Activated CD4-positive, alpha-beta T cell treated with anti-CD3 and anti-CD28 coated beads for 24 hours (primary cell): ENCODE data around the gene HSPG2.

Experiments used
- DNase-seq, 2 donors: peaks; one replicate each; pipeline ENCODE4 v3.0.0-alpha.2; 2020; ENCODE audit warnings: low read depth in 2 of 2

HSPG2 gene

DNA sequence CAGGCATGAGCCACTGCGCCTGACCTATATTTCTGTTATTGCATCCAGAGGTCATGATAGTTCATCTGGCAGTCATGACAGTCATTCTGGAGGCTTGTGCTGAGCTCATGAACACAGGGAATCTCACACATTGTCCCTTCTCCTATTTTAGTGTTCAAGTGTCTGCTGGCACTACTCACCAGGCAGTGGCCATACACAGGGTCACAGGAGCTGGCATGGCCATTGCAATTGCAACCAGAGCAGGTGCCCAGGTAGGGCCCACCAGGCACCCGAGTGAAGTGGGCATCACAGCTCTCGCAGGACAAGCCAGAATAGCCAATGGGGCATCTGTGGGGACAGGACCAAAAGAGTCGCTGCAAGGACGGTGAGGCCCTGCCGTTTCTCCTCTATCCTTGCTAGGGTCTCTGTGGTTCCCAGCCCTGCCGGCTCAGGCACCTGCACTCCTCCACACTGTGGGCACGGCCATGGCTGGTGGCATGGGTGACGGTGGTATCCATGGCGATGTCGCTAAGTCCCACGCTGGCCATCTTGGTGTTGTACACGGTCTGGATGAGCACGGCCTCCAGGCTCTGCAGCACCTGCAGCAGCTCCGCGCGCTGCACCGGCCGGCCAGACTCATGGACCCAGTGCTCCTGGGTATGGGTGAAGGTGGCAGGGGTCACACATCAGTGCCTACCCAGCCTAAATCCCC is 57.0 kb downstream of the HSPG2 start:
- DNase-seq: no peak

DNA sequence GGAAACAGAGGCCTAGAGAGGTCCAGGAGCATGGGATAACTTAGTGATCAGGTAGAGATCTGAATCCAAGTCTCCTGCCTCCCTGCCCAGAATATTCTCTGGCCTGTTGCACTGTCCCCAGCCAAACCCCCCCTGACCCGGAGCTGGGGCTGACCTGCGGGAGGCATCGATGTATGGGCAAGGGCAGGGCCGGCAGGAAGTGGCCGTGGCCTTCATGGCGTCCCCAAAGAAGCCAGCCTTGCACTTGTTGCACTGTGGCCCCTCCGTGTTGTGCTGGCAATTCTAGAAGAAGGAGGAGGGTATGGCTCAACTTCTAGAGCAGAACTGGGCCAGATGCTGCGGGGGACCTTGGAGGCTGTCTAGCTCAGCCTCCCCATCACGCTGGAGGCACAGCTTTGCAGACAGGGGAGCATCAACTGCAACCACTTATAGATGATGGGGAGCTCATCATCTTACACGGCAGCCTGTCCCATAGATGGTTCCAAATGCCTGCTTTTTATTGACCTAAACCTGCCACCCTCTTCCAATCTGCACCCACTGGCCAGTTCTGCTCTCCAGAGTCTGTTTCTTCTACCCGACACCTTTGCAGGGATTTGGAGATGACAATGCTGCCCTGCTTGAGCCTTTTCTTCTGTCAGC is 58.2 kb downstream of the HSPG2 start:
- DNase-seq: no peak

DNA sequence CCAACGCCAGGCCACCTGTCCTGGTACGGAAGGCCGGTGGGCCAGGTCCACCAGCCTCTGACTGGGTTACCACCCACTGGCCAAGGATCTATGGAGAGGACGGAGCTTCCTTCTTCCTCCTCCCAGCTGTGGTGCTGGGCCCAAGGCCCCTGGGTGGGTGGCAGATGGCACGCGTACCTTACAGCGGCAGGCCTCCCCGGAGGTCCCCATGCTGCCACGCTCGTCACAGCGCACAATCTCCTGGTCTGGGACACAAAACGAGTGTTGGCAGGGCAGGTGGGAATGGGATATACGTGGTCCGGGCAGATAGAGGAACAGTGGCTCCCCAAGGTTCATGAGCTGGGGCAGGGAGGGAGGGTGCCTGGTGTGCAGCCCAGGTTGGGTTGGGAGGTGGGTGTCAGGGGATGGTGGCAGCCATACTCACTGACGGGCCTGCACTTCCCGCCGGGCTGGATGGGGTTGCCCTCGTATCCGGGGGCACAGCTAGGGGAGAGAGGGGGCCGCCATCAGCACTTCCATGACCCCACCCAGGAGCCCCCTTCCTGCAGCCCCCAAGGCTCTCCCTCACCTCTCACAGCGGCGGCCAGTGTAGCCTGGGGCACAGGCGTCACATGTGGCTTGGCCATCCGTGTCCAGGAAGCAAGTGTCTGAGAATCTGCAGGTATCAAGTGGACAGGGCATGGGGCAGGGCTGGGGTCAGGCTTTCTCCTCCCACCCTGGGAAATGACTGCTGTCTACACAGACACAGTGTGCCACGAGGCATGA is 58.9 kb downstream of the HSPG2 start:
- DNase-seq: no peak

DNA sequence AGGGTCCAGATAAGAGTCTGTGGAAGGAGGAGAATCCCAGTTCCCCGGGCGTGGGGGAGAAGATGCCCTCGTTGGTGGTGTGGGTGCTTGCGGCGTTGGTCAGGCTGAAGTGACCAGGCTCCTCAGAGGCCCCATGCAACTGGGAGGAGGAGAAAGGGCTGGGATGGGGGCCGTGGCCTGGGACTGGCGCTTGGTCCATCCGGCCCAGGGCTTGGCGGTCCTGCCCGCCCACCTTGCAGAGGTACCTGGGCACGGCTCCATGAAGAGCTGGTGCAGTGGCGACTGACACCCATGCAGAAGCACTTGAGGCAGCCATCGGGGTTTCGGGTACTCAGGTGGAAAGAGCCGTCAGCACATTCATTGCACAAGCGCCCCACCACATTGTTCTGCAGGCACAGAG is 60.8 kb downstream of the HSPG2 start:
- DNase-seq: no peak

DNA sequence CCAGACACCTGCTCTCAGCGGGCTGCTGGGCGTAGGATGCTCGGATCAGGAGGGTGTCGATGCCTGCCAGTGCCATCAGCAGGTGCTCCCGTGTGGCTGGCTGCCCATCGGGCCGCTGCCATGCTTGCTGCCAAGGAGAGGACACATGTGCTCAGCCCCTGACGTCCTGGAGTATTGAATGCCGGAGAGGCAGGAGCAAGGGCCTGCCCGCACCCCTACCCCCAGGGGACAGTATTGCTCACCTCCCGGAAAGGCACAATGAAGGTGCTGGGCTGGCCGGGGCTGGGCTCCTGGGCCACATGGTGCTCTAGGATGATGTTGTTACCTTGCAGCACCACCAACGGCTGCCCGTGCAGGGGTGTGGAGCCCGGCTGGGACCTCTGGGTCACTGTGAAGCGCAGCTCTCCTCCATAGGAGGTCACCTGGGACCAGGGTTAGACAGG is 61.5 kb downstream of the HSPG2 start:
- no peak for DNase-seq

DNA sequence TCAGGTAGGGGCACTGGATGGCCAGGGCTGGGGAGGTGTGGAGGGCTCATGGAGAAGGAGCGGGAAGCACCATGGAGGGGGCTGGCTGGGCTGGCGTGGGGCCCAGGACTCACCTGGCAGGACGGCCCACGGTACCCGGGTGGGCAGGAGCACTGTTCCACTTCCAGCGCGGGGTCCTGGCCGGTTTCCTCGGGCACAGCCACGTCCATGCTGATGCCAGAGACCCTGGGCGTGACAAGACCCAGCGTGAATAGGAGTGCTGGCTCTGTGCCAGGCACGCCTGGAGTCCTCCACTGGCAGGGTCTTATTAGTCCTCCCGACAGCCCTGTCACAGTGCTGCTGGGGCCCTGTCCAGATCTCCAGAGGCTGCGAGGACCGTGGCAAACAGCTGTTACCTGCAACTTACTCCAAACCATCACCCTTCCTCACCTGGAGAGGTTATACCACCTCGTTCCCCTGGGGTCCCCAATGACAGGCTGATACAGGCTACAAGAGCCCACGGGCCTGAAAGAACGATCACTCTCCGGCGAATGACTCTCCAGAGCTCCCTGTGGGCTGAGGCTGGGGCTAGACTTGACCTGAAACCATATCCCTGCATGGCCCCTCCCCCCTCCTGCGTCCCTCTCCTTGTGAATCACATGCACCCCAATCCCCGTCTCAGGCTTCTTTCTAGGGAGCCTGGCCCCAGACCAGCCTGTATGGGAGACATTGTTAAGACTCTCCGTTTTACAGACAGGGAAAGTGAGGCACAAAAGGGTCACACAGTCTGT is 62.1 kb downstream of the HSPG2 start:
- DNase-seq: no peak

DNA sequence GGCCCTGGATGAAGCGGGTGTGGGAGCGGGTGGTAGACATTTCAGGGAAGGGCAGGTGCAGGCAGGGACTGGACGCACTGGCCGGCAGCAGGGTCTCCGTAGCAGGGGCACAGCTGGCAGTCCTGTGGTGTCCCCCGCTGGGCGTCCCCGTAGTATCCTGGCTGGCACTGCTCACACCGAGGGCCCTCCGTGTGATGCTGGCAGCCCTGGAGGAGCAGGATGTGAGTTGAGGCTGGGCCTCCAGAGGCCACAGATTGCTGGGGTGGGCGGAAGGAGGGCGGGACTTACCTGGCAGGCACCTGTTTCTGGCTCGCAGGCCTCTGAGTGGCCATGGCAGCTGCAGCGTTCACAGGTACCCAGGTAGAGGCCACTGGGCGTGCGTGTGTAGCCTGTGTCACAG is 62.8 kb downstream of the HSPG2 start:
- no peak for DNase-seq

DNA sequence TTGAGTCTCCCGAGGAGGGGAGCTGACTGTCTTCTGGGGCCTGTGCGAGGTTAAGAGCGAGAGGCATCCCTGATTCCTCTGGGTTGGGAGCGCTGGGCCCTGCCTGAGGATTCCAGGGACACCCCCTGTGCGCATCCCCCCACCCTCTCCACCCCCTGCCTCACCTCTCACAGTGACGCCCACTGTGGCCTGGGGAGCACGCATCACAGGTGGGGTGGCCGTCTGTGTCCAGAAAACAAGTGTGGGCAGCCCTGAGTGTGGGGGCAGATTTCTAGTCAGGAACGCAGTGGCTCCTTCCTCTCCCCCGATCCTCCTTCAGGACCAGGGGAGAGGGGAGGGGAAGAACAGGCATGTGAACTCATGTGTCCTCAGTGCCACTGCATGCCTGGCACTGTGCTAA is 63.3 kb downstream of the HSPG2 start:
- no peak for DNase-seq

DNA sequence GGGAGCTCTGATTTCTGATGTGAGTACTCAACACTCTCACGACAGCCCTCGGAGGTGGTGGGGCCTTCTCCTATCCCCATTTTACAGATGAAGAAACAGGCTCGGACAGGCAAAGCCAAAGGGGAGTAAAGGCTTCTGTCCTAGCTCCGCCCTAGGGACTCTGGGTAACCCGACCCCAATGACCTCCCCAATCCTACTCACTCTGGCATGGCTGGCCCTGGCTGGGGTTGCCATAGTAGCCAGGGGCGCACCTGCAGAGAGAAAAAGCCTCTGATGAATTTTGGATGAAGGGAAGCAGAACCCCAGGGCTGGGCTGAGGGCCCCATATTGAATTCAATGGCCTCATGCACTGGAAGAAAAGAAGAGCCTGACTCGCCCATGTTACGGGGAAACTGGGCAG is 63.9 kb downstream of the HSPG2 start:
- DNase-seq: no peak

DNA sequence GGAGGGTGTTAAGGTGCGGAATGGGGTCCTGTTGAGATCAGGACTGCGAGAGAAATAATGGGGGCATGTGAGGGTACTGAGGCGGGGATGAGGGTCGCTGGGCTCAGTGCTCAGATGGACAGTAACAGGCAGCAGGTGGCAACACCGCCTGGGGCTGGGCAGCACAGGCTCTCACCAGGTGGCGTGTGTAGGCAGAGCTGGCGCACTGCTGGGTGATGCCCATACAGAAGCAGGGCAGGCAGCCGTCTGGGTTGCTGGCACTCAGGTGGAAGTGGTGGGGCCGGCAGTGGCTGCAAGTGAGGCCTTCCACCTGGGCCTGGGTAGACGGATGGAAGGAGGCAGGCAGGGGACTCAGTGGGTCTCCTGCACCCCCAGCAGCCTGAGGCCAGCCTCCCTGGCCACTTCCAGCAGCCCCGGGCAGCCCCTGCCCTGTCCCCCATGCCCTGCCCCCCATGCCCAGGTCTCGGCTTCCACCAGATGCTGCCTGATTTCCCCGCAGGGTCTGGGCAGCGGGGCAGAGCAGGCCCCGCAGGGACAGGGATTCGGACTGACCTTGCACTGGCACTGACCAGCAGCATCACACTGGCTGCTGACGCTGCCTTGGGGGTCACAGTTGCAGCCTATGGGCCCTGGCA is 64.5 kb downstream of the HSPG2 start:
- no peak for DNase-seq

DNA sequence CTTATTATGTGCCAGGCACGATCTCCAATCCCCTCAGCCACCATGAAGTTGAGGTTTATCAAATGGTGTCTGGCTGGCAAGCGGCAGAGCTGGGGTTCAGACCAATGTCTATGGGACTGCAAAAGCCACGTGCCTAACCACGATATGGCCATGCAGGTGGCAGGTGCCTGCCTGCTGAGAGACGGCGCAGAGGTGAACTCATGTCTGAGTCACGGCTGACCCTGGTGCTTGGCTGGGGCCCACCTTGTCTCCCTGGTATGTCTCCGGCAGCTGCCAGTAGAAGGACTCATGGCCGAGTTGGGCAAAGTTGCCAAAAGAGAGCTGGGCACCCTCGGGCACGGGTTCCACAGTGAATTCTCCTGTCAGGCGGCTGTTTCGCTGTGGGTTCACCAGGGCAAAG is 65.2 kb downstream of the HSPG2 start:
- DNase-seq: no peak

DNA sequence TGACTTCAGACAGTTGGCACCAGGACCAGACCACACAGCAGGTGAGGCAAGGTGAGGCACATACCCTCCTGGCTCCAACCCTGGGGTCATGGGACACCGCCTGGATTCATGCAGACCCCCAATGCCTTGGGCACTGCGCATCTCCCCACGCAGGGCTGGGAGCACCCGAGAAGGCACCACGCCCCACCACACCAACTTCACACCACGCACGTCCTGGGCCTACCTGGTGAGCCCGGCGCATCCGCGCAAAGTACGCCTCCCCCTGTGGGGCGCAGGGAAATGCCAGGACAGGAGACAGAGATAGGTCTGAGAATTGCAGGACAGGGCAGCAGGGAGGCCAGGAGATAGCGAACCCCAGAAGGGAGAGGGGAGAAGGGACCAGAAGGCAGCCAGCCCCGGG is 66.5 kb downstream of the HSPG2 start:
- no peak for DNase-seq

DNA sequence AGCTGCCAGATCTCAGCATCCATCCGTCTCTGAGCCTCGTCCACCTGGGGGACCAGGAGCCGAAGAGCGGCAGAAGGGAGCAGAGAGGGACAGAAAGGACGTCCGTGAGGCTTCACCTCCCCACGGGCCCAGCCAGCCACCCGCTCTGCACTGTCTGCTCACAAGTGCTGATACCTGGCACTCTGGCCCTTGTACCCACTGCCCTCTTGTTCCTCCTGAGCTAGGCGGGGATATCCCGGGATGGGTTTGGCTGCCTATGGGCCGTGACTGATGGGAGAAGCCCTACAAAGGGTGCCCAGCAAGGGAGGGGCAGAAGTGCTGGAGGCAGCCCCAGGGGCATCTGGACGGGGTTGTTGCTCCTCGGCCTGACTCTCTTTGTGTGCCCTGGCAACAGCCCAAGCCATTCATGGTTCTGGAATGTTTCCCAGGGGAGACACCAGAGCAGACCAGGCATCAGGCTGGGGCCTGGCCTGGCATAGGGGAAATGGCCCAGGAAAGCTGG is 67.4 kb downstream of the HSPG2 start:
- DNase-seq: no peak

DNA sequence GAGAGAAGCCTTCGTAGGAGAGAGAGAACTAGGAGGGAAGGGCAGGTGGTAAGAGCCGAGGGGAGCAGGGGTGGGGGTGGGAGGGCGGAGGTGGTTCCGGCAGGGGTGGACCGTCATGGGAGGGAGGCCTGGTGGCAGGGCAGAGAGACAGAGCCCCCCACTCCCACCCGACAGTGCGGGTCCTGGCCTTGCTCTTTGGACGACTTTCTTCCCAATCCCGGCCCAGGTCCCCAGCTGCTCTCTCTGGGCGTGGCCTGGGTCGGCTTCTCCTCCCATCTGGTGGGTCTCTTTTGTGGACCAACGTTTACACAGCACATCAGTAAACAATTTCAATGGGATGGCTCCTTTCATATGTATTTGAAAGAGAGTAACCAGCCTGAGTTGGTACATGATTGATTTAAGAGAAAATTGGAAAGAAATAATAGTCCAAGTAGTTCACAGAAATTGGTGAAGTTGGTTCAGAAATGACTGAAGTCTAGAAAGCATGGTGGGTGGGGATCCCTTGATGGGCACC is 68.1 kb downstream of the HSPG2 start:
- DNase-seq: no peak

DNA sequence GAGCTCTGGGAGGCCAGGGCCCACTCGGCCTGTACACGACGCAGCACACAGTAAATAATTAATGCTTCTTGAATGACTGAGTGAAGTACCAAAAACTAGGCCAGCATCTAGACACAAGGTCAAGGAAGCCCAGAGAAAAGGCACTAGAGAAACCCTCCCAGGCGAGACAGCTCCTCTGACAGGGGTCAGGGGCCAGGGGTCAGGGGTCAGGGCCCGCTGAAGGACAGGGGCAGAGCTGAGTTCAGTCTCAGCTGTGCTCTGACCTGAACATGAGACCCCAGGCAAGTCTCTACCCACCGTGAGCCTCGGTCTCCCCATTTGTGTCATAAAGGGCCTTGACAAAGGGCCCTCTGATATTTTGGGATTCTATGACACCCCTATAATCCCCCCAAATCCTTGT is 68.6 kb downstream of the HSPG2 start:
- no peak for DNase-seq

DNA sequence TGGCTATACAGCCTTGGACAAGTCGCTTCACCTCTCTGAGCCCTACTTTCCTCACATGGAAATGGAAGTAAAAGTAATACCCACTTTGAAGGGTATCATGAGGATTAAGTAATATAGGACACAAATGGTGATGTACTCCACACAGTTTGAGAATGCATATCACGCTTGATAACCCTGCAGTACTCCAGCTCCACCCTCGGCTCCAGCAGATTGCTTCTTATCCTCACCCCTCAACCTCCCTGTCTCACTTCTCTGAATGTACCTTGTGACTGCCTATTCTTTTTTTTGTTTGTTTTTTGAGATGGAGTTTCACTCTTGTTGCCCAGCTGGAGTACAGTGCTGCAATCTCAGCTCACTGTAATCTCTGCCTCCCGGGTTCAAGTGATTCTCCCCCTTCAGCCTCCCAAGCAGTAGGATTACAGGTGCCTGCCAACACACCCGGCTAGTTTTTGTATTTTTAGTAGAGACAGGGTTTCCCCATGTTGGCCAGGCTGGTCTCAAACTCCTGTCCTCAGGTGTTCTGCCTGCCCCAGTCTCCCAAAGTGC is 69.6 kb downstream of the HSPG2 start:
- DNase-seq: no peak

DNA sequence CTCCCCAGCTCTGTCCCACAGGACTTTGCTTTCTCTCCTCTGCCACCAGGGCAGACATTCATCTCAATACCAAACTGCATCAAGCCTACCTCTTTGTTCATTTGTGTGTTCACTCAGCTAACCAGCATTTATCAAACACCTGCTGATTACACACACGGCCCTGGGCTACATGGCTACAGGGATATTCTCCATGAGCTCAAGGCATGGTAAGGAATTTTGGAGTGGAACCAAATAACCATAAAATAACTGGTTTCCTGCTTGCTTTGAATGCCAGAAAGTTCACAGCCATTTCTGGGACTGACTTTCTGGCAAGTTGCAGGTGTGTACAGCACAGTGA is 70.4 kb downstream of the HSPG2 start:
- no peak for DNase-seq

DNA sequence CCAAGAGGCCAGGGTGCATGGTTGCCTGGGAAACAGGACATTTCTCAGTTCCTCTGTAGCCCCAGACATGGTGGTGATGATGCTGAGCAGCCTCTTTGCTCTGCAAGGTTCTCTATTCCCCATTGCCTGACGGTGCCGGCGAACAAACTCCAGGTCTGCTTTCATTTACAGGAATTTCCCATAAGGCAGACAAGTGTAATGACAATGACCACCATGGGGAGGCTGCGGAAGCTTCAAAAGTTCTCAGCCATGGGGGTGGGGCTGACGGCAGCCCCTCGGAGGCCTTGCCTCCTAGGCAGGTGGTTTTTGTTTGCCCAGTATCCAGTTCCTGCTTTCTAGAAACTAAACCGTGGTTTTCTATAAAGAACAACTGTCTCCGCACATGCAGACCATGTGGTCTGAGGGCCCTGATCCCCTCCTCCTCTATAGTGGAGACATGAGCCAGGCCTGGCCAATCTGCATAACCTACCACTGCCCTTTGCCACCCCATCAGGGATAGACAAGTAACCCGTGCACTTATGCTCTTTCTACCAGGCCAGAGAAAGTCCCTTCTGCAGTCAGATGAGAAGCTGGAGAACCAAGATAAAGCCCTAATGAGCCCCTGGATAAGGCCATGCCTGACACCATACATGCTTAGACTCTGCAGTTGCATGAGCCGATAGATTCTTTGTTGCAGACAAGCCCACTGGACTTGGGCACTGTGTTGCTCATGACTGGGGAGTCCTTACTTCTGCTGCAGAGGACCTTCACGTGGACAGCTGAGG is 71.0 kb downstream of the HSPG2 start:
- DNase-seq: no peak

DNA sequence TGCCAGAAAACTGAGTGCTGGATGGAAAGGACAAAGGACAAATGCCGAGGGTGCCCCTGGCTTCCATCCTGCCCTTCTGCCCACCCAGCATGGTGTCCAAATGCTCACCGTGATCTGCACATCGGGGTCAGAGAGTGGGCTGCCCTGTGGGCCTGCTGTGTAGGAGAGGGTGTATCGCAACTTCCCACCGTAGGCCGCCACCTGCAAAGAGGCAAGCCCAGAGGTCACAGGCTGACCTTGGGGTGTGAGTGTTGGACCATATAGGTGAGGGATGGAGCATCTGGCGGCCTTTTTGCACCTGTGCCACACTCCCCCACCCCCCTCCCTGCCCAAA is 71.5 kb downstream of the HSPG2 start:
- no peak for DNase-seq

DNA sequence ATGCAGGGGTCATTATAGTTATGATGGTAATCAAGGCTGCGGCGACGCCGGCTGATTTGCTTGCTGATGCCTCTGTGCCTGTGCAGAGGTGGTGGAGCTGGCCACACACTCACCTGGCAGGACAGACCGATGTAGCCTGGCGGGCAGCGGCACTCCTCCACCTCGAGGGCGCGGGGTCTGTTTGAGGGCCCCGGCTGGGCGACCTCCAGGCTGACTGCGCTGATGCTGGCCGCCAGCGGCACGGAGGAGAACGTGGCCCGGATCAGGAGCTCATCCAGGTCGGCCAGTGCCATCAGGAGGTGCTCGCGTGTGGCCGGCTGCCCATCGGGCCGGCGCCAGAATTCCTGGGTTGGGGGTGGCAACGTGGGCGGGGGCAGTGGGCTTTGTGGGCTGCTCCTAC is 72.4 kb downstream of the HSPG2 start:
- DNase-seq: no peak

DNA sequence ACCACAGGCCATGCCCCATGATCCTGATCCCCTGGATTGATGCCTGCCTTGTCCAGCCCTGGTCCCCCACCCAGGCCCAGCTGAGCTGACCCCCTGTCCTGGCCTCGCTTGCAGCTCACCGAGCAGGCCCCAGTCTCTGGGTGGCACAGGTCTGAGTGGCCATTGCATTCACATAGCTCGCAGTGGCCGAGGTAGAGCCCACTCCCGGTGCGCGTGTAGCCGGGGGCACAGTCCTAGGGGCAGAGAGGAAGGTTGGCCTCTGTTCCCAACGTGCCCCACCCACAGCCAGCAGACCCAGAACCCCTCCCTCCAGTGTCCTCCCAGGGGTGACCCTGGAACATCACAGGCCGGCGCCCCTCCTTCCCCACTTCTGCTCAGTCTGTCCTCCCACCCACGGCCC is 73.1 kb downstream of the HSPG2 start:
- DNase-seq: no peak
